CMK (cell line): ENCODE measurements around the gene PLEKHG4B.
"Not testable (repeated sequence)": the region's sequence is repeated elsewhere in the genome, so short reads cannot be mapped to it uniquely, and the experiment has no call there.

Experiments used
- DNase-seq: peaks from one replicate; pipeline ENCODE4 v3.0.0-alpha.2; 2010; ENCODE audit warnings: low read depth

The PLEKHG4B gene

GRCh38 chr5:95241-95980 is 3.4 kb downstream of the PLEKHG4B start:
- DNase-seq = no peak

- DNase-seq = no peak
Measured at GRCh38 chr5:96976-97660, 5.2 kb downstream of the PLEKHG4B start.

- no peak for DNase-seq
Measured at GRCh38 chr5:99815-100214, 7.8 kb downstream of the PLEKHG4B start.

GRCh38 chr5:102411-103043 is 10.6 kb downstream of the PLEKHG4B start:
- no peak for DNase-seq

- DNase-seq = not testable (repeated sequence)
Measured at GRCh38 chr5:104106-104505, 12.1 kb downstream of the PLEKHG4B start.

- DNase-seq = no peak
Measured at GRCh38 chr5:104778-105296, 12.9 kb downstream of the PLEKHG4B start.

GRCh38 chr5:105504-106070 is 13.6 kb downstream of the PLEKHG4B start:
- no peak for DNase-seq

GRCh38 chr5:106587-106986 is 14.6 kb downstream of the PLEKHG4B start:
- no peak for DNase-seq

- no peak for DNase-seq
Measured at GRCh38 chr5:107526-107925, 15.6 kb downstream of the PLEKHG4B start.

GRCh38 chr5:109826-110225 is 17.9 kb downstream of the PLEKHG4B start:
- DNase-seq = no peak

GRCh38 chr5:110270-110888 is 18.4 kb downstream of the PLEKHG4B start:
- no peak for DNase-seq

- no peak for DNase-seq
Measured at GRCh38 chr5:111171-111570, 19.2 kb downstream of the PLEKHG4B start.

- DNase-seq = no peak
Measured at GRCh38 chr5:119486-120097, 27.6 kb downstream of the PLEKHG4B start.

GRCh38 chr5:121432-121831 is 29.5 kb downstream of the PLEKHG4B start:
- no peak for DNase-seq

- no peak for DNase-seq
Measured at GRCh38 chr5:125815-126214, 33.8 kb downstream of the PLEKHG4B start.

- no peak for DNase-seq
Measured at GRCh38 chr5:126806-127205, 34.8 kb downstream of the PLEKHG4B start.

- no peak for DNase-seq
Measured at GRCh38 chr5:127886-128285, 35.9 kb downstream of the PLEKHG4B start.

- no peak for DNase-seq
Measured at GRCh38 chr5:128446-128845, 36.5 kb downstream of the PLEKHG4B start.

- no peak for DNase-seq
Measured at GRCh38 chr5:129148-129547, 37.2 kb downstream of the PLEKHG4B start.

- no peak for DNase-seq
Measured at GRCh38 chr5:129820-130219, 37.9 kb downstream of the PLEKHG4B start.

- no peak for DNase-seq
Measured at GRCh38 chr5:130601-131131, 38.7 kb downstream of the PLEKHG4B start.
